Measurements from ENCODE around the gene WSCD2.
A peak's percentile ranks its signal among the peaks of the same experiment; 100 is the strongest.

- TF ChIP-seq POLR2AphosphoS5 (IDR thresholded peaks at IDR 0.05) (no peak), CTCF (IDR thresholded peaks at IDR 0.05; ENCODE audit: poor library complexity, severe bottlenecking) (peak; percentile 63), MXI1 (conservative IDR thresholded peaks at IDR 0.05; ENCODE audit: poor library complexity, severe bottlenecking) (no peak), SMC3 (conservative IDR thresholded peaks at IDR 0.05; ENCODE audit: poor library complexity) (peak; percentile 77), TAF1 (IDR thresholded peaks at IDR 0.05; ENCODE audit: low read depth) (no peak), EZH2 (IDR thresholded peaks at IDR 0.05; ENCODE audit: borderline replicate concordance, insufficient read depth, low read length, poor library complexity, severe bottlenecking) (no peak), EP300 (conservative IDR thresholded peaks at IDR 0.05; ENCODE audit: poor library complexity, severe bottlenecking) (no peak), RAD21 (conservative IDR thresholded peaks at IDR 0.05) (peak; percentile 76)
Measured at GRCh38 chr12:108175310-108175709, 46.2 kb downstream of the WSCD2 start.

All from neural cell (in vitro differentiated cells).